Sciatic nerve (tissue), 2 donors: ENCODE data around the gene INCENP. TPM values are rescaled to one million over a fixed set of nuclear protein-coding genes. Genes with fewer than 3 reads are reported as not detected.

Source experiments
- ATAC-seq: fragments of 200-7000 bp; cut with Tn5 transposase; one replicate; pipeline ENCODE4 v1.9.1; 2020; ENCODE audit warnings: mild to moderate bottlenecking, moderate library complexity
- DNase-seq: peaks from one replicate; pipeline ENCODE4 v3.0.0-alpha.2; 2020; ENCODE audit warnings: low spot score
- intact Hi-C: fragments of 100-400 bp; cut with DNase I; formaldehyde crosslinking; loops from one replicate; pipeline ENCODE4 v1.14.2; 2022
- total RNA-seq: library from RNA; stranded (reverse); fragmentation: NEBNext Ultra II Directional; extraction: Animal tissue kit (Norgen Biotek cat#: 25700); gene quantifications from one replicate; pipeline ENCODE4 v1.2.1, GENCODE V29; 2021
- donor health status: DM: no; HTN: no; CAD: no.
- donor health status: DM: no; HTN: no; CAD: no.

Gene INCENP
- total RNA-seq, 1 donor from 2014 or later: 19.4 TPM

DNA sequence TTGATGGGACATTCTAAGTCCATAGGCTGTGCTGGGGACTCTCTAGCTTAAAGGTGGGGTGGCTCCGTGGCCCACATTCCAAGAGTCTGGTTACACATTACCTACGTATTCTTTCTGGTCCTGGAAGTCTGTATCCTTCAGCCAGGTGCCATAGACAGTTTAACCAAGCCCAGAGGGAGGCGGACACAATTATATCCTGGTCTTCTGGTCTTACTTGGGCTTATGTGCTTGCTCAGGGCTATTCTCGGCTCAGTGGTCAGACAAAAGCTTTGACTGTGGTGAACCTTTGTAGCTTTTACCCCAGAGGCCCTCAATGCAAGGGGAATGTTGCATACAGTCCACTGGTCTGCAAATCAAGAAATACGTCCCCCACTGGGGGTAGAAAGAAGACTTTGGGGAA is 3.4 kb upstream of the INCENP start:
- DNase-seq: no peak
- no peak for ATAC-seq
- intact Hi-C loops: no loop called here

DNA sequence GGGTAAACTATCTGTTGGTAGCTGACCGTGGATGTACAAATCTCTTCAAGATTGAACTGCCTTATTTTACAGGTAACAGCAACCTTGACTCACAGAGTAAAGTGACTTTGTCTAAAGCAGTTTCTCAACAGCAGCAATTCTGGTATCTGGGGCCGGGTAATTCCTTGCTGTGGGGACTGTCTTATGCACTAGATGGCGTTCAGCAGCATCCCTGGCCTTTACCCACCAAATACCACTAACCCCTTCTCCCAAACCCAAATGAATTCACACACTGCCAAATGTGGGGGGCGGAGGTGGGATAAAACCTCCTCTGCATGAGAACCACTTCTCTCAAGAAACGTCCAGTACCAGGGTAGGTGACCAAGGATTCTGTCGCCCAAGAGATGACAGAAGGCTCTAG is 1.7 kb upstream of the INCENP start:
- intact Hi-C loops: no loop called here
- DNase-seq (no peak), ATAC-seq (no peak)

DNA sequence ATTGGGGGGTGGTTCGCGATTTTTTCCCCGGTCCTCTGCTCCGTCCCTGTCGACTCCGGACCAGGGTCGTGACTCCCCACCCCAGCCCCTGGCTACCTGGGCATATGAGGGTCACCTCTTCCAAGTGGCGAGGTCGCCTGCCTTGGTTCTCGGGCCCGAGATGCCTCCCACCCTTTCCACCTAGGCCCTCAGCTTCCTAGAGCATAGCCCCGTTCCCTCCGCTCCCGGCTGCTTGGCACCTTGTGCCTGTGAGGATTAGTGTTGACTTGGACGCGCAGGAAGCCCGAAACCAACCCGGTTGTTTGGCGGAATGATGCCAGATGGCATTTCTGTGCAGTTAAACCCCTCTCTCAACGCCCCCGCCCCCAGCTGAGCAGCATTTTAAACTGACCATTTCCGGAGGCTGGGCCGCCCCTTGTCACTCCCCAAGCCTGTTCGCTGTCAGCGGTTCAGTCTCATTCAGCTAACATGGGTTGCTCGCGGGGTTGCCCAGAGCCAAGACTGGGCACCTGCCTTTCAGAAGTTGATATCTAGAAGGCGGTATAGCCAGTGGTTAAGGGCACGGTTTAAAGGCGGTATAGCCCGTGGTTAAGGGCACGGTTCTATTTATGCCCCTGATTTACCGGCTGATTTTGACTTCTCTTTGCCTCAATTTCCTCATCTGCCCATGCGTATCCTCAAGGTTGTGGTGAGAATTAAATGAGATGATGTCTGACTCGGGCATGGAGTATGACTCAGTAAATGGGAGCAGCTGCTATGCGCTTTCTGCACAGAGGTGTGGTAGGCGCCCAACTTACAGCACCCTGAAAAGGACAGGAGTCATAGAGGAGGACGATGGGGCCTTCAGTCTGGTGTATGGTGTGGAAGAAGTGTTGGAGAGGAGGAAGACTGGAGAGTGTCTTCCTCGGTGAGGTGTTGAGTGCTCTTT is 639 bp downstream of the INCENP start:
- no peak for DNase-seq
- ATAC-seq: peak; percentile 40
- intact Hi-C loops: no loop called here

DNA sequence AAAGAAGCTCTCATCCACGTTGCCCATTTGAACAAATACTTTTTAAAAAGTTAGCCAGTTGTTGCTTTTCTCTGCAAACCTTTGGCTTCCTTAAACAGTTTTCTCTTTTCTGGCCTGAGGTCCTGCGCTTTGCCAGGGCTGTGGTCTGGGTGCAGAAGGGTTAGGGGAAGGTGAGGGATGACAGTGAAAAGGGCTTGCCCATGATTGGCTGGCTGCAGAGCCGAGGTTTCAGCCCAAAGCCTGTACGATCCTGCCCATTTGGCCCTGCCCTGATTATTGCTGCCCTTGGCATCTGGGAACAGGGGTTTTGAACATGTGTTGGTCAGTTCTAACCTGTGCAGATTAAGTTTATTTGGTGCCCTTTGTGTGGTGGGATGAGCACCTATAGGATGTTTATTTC is 1.5 kb downstream of the INCENP start:
- intact Hi-C loops: no loop called here
- ATAC-seq (no peak), DNase-seq (no peak)

DNA sequence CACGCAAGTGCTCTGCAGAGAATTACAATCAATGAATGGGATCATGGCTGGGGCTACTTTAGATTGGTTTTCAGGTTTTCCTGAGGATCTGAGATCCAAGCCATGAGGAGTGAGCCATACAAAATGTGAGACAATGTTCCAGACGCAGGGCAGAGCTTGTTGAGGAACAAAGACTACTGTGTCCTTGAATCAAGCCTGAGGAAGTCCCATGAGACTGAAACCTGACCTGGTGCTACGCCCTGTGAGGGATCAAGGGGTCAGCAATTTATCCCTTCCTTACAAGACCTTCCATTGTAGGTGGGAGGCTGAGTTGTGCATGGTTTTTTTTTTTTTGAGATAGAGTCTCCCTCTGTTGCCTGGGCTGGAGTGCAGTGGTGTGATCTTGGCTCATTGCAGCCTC is 2.1 kb downstream of the INCENP start:
- ATAC-seq: peak; percentile 5
- intact Hi-C loops: no loop called here
- no peak for DNase-seq

DNA sequence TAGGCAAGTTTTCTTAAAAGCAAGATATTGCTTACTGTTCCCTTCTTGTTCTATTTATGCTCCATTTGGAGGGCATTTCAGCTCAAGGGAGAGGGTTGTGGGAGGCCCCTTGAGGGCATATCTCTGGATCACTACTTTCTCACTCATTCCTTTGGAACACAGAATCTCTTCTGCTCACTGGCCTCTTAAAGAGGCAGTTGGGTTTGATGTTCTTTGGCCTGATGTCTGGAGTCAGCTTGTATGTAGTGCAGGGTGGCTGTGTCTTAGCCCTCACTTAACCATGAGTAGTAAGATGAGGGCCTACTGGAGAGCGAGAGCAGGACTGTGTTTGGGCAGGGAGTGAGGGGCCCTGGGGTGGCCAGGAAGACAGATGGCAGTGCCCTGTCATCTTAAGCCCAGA is 3.6 kb downstream of the INCENP start:
- intact Hi-C loops: no loop called here
- no peak for ATAC-seq
- DNase-seq: no peak

DNA sequence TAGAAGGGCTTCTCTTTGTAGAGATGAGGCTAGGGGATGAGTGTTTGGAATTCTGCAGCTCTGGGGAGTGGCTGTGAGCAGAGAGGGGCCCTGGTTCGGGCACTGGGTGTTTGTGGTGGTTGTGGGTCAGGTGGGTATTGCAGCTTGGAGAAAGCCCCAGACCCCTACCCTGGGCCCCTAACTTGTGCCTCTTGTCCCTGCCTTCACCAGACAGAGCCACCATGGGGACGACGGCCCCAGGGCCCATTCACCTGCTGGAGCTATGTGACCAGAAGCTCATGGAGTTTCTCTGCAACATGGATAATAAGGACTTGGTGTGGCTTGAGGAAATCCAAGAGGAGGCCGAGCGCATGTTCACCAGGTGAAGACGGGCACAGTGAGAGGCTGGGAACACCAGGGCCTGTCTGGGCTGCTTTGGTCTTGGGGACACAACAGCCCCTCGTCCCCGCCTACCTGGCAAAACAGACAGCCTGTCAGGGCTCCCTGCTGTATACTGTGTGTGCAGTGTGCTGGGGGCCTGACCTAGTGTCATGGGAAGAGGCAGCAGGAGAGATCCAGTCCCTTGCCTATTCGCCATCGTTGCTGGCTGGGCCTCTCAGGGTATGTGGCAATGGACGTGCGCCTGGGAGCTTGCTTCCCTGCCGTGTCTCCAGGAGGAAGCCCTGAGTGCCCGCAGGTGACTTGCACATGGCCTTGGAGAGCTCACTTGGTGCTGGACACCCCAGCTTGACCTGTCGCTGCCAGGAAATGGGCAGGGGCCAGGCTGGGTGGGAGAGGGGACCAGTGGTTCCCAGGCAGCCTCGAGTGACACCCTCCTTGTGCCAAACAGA is 4.3 kb downstream of the INCENP start:
- DNase-seq (no peak), ATAC-seq (no peak)
- intact Hi-C loops: no loop called here

DNA sequence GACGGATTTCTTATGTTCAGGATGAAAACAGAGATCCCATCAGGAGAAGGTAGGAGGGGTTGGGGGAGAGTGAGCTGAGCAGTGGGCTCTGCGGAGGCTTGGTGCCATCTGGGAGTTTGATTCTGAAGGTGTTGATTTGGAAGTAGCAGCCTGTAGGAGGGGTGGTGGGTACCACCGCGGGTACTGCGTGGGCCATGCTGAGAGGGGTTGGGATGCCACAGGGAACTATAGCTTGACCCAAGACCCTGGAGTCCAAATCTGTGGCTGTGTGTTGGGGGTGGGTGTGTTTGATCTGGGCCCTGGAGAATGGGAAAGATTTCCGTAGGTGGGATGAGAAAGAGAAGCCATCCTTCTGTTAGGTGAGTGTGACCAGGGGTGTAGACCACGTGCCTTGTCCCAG is 5.0 kb downstream of the INCENP start:
- intact Hi-C loops: no loop called here
- ATAC-seq: no peak
- no peak for DNase-seq

DNA sequence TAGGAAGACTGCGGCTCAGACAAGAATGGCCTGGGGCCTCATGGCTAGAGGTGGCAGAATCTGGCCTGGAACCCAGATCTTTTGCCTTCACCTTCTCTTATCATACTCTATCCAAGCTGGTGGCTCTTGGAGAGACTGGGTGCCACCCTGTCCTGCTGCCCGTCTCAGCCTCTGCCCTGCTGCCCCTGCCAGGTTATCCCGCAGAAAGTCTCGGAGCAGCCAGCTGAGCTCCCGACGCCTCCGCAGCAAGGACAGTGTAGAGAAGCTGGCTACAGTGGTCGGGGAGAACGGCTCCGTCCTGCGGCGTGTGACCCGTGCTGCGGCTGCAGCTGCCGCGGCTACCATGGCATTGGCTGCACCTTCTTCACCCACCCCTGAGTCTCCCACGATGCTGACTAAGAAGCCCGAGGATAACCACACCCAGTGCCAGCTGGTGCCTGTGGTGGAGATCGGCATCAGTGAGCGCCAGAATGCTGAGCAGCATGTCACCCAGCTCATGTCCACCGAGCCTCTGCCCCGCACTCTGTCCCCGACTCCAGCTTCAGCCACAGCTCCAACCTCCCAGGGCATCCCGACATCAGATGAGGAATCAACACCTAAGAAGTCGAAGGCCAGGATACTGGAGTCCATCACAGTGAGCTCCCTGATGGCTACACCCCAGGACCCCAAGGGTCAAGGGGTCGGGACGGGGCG is 5.9 kb downstream of the INCENP start:
- intact Hi-C loops: no loop called here
- DNase-seq (no peak), ATAC-seq (no peak)

DNA sequence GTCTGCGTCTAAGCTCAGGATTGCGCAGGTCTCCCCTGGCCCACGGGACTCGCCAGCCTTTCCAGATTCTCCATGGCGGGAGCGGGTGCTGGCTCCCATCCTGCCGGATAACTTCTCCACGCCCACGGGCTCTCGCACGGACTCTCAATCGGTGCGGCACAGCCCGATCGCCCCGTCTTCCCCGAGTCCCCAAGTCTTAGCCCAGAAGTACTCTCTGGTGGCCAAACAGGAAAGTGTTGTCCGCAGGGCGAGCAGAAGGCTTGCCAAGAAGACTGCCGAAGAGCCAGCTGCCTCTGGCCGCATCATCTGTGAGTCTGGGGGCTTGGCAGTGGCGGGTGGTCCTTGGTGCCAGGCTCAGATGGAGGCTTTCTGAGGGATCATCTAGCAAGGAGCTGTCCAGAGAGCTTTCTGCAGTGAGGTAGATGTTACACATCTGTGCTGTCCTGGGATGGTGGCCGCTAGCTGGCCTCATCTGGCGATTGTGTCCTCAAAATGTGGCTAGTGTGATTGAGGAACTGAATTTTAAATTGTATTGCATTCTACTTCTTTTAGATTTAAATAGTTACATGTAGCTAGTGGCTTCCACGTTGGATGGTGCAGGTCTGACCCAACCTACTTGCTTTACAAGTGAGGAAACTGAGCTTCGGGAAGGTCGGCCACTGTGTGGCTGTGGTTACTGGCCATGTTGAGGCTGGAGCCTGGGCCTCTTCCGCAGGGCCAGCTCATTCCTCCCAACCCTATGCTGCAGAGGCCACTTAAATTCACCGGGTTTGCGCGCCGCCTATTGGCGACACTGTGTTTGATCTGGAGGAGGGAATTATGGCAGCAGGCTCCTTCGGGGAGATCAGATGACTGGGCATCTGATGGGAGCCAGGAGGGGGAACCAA is 6.7 kb downstream of the INCENP start:
- no peak for ATAC-seq
- intact Hi-C loops: no loop called here
- DNase-seq: no peak

DNA sequence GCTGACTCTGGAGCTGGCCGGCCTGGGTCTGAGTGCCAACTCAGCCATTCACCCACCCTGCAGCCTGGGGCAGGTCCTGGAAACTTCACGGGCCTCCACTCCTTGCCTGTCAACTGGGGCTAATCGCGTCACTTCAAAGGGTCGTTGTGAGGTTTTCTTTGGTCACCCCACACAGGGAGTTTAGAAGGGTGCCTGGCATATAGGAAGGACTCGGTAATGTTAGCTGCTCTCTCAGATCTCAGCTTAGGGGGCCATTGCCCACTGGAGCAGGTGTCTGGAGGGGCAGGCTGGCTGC is 7.3 kb downstream of the INCENP start:
- DNase-seq: no peak
- no peak for ATAC-seq
- intact Hi-C loops: no loop called here

DNA sequence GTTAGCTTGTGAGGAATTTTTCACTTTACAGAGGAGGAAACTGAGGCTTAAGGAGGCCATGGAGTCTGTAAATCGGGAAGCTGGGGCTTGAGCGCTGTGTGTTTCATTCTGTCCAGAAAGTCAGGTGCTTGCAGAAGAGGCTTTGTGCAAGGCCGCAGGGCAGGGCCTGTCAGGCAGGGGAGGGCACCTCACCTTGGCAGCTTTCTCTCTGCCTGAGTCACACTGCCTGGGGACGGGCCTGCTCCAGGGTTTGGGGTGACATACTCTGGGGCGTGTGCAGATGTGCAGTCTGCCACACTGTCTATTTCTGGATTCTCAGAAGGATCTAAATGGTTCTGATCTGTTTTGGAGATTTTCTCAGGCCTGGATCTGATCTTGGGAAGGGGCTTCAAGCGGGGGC is 8.4 kb downstream of the INCENP start:
- no peak for ATAC-seq
- intact Hi-C loops: no loop called here
- no peak for DNase-seq

DNA sequence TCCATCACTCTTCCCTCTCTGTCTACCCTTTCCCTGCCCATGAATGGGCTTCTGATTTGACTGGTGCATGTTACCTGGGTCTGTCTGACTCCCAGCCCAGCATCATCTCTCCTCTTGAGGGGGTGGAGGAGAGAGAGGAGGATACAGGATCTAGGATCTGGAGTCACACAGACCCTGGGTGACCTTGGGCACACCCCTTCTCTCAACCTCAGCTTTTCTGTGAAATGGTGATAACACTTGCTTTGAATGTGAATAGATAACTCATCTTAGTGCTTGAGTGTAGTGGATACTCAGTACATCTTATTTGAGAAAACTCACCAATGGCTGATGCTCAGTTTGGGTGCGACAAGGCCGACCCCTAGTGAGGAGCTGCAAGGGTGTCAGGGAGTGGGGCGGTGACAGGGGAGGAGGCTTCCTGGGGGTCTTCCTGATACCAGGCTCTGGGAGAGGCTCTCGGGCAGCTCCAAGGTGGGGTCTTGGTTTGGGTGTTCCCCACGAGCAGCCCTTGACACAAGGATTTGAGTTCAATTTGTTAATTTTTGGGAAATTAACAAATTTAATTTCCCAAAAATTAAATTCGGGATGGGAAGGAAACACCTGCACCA is 9.0 kb downstream of the INCENP start:
- ATAC-seq (no peak), DNase-seq (no peak)
- intact Hi-C loops: no loop called here

DNA sequence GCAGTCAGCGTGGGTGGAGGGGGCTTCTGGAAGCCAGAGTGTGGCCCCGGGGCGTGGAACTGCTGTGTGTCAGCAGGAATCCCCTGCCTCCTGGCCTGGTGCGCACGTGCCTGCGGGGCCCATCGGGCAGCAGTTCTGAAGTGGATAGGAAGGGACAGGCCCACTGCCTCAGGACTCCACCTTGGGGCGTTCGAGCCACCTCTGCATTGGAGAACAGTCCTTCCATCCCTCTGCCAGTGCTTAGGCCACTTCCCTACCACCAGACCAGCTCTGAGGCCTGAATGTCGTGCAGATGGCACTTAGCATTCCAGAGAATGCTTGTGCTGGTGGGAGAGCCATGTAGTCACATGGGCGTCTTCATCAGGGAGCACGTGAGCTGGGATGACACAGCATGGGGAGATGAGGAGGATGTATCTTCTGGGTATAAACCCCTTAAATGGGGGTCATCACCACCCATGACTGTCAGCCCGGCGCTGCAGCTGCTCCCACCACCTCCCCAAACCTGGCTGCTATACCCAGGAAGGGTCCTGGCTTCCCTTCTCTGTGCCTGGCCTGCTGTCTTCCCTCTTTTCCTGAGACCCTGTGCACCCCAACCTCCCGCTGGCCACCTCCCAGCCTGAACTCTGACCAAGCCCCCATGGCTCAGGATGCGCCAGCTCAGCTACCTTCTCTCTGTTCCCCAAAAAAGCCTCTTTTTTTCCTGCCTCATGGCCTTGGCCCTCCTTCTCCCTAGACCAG is 9.7 kb downstream of the INCENP start:
- no peak for ATAC-seq
- no peak for DNase-seq
- intact Hi-C loops: no loop called here

DNA sequence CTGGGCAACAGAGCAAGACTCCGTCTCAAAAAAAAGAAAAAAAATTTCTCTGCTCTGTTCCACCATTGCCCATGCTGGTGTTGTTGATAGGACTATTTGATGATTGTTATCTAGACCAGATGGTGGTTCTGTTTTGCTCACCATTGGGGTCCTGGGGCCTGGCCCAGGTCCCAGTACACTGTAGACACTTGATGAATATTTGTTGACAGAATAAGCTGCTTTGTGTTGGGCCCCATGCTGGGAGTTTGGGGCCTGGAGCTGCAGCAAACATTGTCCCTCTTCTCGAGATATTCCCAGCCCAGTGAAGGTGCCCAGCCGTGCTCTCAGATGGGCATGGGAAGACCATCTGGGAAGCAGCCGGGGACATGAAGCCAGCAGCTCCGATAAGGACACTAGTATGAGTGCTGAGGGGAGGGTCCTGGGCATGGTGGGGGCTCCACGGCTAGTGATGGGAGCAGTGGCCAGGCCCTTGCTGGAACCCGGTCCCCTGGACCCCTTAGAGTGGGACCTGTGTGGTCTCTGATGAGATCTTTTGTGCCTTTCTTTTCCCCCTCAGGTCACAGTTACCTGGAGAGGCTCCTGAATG is 13.6 kb downstream of the INCENP start:
- ATAC-seq: no peak
- no peak for DNase-seq
- intact Hi-C loops: no loop called here

DNA sequence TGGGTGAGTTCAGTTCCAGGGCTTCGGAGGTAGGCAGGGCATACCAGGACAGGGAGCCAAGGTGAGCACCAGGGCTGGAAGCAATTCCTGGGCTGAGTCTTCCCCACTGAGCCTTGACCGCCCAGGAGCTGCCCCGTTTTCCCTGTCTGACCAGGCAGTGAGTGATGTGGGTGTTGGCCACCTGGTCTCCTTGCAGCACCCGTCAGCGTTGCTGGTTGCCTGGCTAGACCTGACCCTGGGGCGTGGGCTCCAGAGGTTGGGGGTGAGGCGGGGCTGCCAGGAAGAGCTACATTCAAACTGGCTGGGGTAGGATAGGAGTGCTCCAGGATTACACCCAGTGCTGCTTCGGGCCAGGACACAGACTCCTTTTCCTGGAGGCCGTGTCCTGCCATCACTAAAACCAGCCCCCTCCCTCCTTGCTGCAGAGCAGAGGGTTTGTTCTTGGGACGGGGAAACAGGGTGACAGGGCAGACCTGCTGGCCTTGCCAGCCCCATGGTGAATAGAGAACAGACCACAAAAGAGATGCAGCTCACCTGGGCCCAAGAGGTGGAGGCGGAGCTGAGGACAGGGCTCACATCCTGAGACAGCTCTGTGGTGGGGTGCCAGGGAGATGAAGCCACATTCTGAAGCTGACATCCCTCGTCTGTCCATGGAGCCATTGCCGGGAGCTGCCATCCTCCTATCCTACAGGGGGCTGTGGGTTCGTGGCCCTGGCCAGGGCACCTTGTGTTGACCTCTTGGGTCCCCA is 14.2 kb downstream of the INCENP start:
- ATAC-seq: no peak
- no peak for DNase-seq
- intact Hi-C loops: no loop called here
